HK-2 (cell line): ENCODE results near the gene LY6G6D.
A peak's percentile ranks its signal among the peaks of the same experiment; 100 is the strongest.
"Not testable (repeated sequence)": the region's sequence is repeated elsewhere in the genome, so short reads cannot be mapped to it uniquely, and the experiment has no call there.

Experiments used
- DNase-seq: peaks from one replicate; pipeline ENCODE4 v3.0.0-alpha.2; 2018; ENCODE audit not compliant: unreplicated experiment

LY6G6D gene

GRCh38 chr6:31692353-31692752 lies 22.8 kb upstream of the LY6G6D start:
- DNase-seq, result no peak

GRCh38 chr6:31692886-31693285 lies 22.3 kb upstream of the LY6G6D start:
- no peak for DNase-seq

GRCh38 chr6:31693535-31693934 lies 21.6 kb upstream of the LY6G6D start:
- DNase-seq, result no peak

GRCh38 chr6:31697555-31697954 lies 17.6 kb upstream of the LY6G6D start:
- no peak for DNase-seq

GRCh38 chr6:31700740-31701401 lies 14.3 kb upstream of the LY6G6D start:
- no peak for DNase-seq

GRCh38 chr6:31701666-31702404 lies 13.3 kb upstream of the LY6G6D start:
- no peak for DNase-seq

GRCh38 chr6:31702405-31702818 lies 12.7 kb upstream of the LY6G6D start:
- no peak for DNase-seq

GRCh38 chr6:31702819-31703716 lies 12.1 kb upstream of the LY6G6D start, which contains the start of gene ABHD16A:
Gene ABHD16A (minus strand): TSS chr6:31703324. CDS start chr6:31703281, 43 bp downstream.
- DNase-seq, result peak; percentile 96

- no peak for DNase-seq
Measured at GRCh38 chr6:31705931-31706330, 9.2 kb upstream of the LY6G6D start.

- DNase-seq, result no peak
Measured at GRCh38 chr6:31706599-31706998, 8.5 kb upstream of the LY6G6D start, which contains the start of gene LY6G6F. Gene LY6G6F (plus strand): TSS chr6:31706866. CDS start chr6:31706907, 41 bp downstream.

GRCh38 chr6:31707701-31708100 lies 7.4 kb upstream of the LY6G6D start:
- no peak for DNase-seq

GRCh38 chr6:31708224-31708623 lies 6.9 kb upstream of the LY6G6D start:
- no peak for DNase-seq

GRCh38 chr6:31709157-31709556 lies 6.0 kb upstream of the LY6G6D start:
- not testable (repeated sequence) for DNase-seq

- no peak for DNase-seq
Measured at GRCh38 chr6:31710523-31711219, 4.5 kb upstream of the LY6G6D start.

GRCh38 chr6:31711233-31711632 lies 3.9 kb upstream of the LY6G6D start:
- no peak for DNase-seq

- DNase-seq, result no peak
Measured at GRCh38 chr6:31712296-31712695, 2.9 kb upstream of the LY6G6D start.

GRCh38 chr6:31713465-31713864 lies 1.7 kb upstream of the LY6G6D start:
- DNase-seq, result no peak

- no peak for DNase-seq
Measured at GRCh38 chr6:31713991-31714684, 1.0 kb upstream of the LY6G6D start.

- no peak for DNase-seq
Measured at GRCh38 chr6:31717499-31718222, 2.5 kb downstream of the LY6G6D start.

- DNase-seq, result no peak
Measured at GRCh38 chr6:31718265-31718664, 3.1 kb downstream of the LY6G6D start.
